HG03139 (cell line): ENCODE results near the gene RRAGA.
"Not testable (repeated sequence)": the region's sequence is repeated elsewhere in the genome, so short reads cannot be mapped to it uniquely, and the experiment has no call there.

ENCODE experiments used
- ATAC-seq: cut with Tn5 transposase; IDR thresholded peaks from one replicate; pipeline ENCODE4 v1.9.1; 2021; ENCODE audit not compliant: unreplicated experiment

RRAGA gene, protein sequence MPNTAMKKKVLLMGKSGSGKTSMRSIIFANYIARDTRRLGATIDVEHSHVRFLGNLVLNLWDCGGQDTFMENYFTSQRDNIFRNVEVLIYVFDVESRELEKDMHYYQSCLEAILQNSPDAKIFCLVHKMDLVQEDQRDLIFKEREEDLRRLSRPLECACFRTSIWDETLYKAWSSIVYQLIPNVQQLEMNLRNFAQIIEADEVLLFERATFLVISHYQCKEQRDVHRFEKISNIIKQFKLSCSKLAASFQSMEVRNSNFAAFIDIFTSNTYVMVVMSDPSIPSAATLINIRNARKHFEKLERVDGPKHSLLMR

DNA sequence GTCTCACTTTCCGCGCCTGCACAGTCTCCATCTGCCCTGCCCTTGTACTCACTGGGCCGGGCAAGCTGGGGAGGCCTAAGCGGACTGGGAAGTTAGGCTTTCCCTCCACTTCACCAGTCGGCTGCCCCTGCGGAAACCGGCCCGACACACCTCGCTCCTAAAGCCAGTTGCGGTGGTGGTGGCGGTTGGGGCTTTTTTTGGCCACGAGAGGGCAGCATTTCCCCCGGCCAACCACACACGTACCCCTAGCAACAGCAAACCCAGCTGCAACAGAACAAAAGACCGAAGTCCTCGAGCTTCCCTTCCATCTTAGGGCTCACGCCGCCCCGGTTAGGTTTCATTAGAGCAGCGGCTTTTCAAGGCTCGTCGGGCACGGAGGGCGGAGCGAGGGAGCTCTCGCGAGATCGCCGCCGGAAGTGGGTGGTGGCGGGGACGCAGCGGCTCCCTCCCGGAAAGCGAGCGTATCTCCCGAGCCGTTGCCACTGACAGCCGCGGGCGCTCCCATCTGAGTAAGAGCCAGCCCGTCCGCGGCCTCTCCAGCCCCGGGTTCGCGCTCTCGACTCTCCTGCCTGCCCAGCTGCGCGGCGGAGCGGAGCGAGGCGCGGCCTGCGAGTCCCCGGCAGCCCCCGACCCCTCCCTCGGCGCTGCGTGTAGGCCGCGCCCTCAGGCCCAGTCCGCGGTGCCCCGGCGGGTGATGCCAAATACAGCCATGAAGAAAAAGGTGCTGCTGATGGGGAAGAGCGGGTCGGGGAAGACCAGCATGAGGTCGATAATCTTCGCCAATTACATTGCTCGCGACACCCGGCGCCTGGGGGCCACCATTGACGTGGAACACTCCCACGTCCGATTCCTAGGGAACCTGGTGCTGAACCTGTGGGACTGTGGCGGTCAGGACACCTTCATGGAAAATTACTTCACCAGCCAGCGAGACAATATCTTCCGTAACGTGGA is at the start of gene RRAGA:
TSS of gene RRAGA (plus strand) at position 462 of the 951 bp plus-strand sequence. CDS start at position 695, 233 bp downstream.
- peak; percentile 87 for ATAC-seq

DNA sequence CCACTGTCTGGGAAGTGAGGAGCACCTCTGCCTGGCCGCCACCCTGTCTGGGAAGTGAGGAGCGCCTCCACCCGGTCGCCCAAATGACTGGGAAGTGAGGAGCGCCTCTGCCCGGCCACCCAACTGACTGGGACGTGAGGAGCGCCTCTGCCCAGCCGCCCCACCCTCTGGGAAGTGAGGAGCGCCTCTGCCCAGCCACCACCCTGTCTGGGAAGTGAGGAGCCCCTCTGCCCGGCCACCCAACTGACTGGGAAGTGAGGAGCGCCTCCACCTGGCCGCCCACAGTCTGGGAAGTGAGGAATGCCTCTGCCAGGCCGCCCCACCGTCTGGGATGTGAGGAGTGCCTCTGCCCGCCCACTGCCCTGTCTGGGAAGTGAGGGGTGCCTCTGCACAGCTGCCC is 49.1 kb upstream of the RRAGA start:
- no peak for ATAC-seq

DNA sequence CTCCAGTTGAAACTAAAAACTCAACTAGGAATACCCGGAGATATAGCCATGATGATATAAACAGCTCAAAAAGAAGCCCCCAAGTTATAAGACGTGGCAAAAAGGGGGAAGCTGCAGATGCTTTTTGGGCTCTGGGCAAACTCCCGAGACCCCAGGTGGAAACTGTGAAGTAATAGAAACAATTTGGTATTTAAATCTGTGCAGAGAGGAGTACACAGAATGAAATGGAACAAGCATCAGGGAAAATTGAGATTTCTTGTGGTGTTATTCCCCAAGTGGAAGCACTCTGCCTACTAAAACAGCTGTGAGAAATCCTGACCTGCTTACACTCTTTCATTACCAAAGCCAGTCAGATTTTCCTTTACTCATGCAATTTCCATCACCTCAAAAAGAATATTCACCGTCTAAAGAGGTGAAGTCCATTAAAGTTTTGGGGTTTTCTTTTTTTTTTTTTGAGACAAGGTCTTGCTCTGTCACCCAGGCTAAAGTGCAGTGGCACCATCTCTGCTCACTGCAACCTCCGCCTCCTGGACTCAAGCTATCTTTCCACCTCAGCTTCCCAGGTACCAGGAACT is 39.7 kb upstream of the RRAGA start:
- ATAC-seq = no peak

GRCh38 chr9:19018201-19018600 is 31.0 kb upstream of the RRAGA start:
- no peak for ATAC-seq

DNA sequence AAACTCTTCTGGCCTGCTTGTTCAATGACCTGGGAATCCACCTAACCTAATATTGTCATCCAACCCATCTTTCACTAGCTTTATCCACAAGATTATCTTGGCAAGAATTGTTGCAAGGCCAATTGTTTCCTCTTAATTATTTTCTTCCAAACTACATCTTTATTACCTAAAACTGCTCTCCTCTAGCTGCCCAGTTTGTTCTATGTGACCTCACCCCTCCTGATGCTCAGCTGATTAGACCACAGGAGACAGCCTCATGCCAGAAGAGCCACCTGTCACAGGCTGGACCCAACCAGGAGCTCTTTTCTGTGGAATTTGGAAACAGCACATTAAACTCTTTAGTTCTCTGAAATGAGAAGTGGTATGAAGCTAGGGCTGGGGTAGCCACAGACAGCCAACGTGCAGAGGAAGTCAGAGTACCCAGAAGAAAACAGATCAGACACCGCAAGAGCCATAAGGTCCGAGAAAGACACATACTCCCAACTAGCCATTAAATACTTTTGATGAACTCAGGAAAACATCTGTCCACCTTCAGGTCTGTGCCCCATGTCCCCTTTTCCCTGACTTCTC is 28.3 kb upstream of the RRAGA start:
- no peak for ATAC-seq

DNA sequence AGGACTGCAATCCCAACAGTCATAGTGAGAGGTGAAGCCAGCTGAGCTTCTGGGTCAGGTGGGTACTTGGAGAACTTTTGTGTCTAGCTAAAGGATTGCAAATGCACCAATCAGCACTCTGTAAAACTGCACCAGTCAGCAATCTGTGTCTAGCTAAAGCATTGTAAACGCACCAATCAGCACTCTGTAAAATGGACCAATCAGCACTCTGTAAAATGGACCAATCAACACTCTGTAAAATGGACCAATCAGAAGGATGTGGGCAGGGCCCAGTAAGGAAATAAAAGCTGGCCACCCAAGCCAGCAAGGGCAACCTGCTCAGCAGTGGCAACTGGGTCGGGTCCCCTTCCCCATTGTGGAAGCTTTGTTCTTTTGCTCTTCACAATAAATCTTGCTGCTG is 27.6 kb upstream of the RRAGA start:
- ATAC-seq = not testable (repeated sequence)

DNA sequence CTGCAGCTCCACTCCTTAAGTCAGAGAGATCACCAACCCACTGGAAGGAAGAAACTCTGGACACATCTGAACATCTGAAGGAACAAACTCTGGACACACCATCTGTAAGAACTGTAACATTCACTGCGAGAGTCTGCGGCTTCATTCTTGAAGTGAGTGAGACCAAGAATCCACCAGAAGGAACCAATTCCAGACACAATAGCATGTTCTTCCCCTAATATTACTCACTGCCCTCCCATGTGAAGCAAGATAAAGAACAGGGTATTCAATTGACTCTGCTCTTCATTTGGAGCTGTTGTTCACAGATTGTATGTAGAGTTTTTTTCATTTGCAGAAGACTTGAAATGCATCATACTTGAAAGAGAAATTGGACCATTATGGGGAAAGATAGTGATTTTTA is 27.0 kb upstream of the RRAGA start:
- no peak for ATAC-seq

GRCh38 chr9:19023078-19023477 is 26.1 kb upstream of the RRAGA start:
- no peak for ATAC-seq

DNA sequence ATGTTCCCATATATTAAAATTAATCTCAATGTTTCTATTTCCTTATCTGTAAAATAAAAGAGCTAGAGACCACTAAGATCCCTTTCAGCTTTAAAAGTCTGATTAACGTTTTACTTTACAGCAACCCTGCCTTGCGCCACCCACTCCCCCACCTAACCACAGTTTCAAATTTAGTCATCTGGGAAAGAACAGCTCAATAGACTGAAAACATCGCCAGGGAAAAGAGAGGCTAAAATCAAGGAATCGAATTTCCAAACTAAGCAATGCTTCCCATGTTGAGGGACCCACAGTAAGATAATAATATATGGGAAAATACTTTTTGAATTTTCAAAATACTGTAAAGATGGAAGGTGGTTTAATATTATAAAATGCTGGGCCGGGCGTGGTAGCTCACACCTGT is 22.9 kb upstream of the RRAGA start:
- no peak for ATAC-seq

- no peak for ATAC-seq
Observed at GRCh38 chr9:19027825-19028224, 21.4 kb upstream of the RRAGA start.

DNA sequence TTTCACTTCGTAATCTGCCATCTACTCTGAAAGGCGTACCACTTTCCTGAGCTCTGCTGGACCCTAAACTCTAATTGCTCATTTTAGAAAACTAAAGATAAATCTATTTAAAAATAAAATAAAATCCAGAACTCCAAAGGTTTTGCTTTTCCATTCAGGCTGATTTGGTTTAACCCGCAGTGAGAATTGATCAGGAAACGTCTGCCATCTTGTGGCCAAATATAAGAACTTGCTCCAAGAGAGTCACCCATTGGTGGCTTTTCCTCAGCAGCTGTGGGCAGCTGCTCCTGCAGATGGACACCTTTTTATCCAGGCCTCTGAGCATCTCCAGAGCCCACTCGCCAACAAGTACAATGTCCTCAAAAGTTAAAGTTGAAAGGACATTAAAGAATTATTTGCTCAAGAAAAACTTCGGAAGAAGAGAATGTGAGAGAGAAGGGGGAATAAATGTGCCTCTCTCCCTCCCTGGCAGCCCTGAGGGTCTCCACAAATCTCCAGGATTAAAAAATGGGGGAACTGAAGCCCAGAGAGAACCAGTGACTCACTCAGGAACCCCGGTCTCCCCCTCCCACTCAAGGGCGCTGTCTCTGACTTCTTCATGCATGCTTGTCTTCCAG is 20.3 kb upstream of the RRAGA start:
- ATAC-seq = peak; percentile 63

- no peak for ATAC-seq
Observed at GRCh38 chr9:19030899-19031298, 18.3 kb upstream of the RRAGA start.

- ATAC-seq = no peak
Observed at GRCh38 chr9:19032406-19032805, 16.8 kb upstream of the RRAGA start.

DNA sequence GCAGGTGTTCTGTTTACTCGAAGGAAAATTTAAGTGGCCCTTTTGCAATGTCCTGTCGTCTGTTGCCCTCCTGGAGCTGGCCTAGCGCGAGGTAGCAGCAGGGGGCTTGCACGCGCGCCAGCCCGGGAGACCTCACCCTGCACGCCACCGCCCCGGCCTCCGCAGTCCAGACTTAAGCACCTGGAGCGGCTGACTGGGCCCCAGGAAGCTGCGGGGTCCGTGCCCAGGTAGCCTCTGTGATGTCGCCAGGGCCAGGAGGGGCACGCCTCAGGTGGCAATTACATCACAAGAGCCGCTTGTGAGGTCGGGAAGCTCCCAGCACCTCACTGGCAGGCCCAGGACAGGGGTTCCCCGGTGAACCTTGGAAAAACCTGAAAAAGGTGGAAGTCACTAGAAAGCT is 16.2 kb upstream of the RRAGA start, which contains the start of gene SAXO1:
TSS of gene SAXO1 (minus strand) at position 195 of the 400 bp plus-strand sequence. CDS start 301 bp downstream, outside the sequence.
- no peak for ATAC-seq

GRCh38 chr9:19036611-19037010 is 12.6 kb upstream of the RRAGA start:
- no peak for ATAC-seq

DNA sequence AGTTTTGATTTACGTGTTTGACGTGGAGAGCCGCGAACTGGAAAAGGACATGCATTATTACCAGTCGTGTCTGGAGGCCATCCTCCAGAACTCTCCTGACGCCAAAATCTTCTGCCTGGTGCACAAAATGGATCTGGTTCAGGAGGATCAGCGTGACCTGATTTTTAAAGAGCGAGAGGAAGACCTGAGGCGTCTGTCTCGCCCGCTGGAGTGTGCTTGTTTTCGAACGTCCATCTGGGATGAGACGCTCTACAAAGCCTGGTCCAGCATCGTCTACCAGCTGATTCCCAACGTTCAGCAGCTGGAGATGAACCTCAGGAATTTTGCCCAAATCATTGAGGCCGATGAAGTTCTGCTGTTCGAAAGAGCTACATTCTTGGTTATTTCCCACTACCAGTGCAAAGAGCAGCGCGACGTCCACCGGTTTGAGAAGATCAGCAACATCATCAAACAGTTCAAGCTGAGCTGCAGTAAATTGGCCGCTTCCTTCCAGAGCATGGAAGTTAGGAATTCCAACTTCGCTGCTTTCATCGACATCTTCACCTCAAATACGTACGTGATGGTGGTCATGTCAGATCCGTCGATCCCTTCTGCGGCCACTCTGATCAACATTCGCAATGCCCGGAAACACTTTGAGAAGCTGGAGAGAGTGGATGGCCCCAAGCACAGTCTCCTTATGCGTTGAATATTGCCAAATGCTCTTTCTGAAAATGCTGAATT is 850 bp downstream of the RRAGA start:
- no peak for ATAC-seq

GRCh38 chr9:19050637-19051591 is 1.7 kb downstream of the RRAGA start:
- ATAC-seq = no peak

DNA sequence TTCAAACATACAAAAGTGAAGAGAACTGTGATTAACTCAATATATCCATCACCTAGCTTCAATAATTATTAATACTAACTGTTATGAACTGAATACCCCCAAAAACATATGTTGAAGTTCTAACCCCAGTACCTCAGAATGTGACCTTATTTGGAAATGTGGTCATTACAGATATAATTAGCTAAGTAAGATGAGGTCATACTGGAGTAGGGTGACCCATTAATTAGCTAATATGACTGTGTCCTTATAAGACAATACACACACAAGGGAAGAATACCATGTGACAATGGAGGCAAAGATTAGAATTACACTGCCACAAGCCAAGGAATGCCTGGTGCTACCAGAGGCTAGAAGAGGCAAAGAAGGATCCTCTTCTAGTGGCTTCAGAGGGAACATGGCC is 7.8 kb downstream of the RRAGA start:
- no peak for ATAC-seq

DNA sequence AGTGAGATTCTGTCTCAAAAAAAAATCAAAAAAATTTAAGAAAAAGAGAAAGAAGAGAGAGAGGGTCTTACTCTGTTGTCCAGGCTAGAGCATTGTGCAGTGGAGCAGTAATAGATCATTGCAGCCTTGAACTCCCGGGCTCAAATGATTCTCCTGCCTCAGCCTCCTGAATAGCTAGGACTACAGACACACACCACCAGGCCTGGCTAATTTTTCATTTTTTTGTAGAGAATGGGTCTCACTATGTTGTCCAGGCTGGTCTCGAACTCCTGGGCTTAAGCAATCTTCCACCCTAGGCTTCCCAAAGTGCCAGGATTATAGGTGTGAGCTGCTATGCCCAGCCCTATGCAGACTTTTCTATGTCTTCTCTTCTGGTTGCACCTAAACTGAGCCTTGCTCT is 25.0 kb downstream of the RRAGA start:
- no peak for ATAC-seq
